Stimulated activated naive CD8-positive, alpha-beta T cell treated with anti-CD3 and anti-CD28 coated beads, Interleukin-15, amount 100 ng/mL, for 72 hours (primary cell): ENCODE data around the gene ZNF66.
"Not testable (repeated sequence)": the region's sequence is repeated elsewhere in the genome, so short reads cannot be mapped to it uniquely, and the experiment has no call there.

ENCODE experiments used
- ATAC-seq: fragments of 150-1000 bp; cut with Tn5 transposase; 2 replicates; pipeline ENCODE4 v1.10.0; 2021; ENCODE audit warnings: mild to moderate bottlenecking, moderate library complexity
- DNase-seq, 2 donors: peaks; one replicate each; pipeline ENCODE4 v3.0.0; 2021 to 2022
- H3K27ac Mint-ChIP-seq, 2 donors: one replicate each; pipeline ENCODE4 v1.8.0; 2022; ENCODE audit warnings: mild to moderate bottlenecking in 2 of 2, mixed read lengths in 2 of 2, moderate library complexity in 2 of 2
- H3K27me3 Mint-ChIP-seq: one replicate; pipeline ENCODE4 v1.8.0; 2022; ENCODE audit warnings: mixed read lengths
- H3K4me1 Mint-ChIP-seq: one replicate; pipeline ENCODE4 v1.8.0; 2022; ENCODE audit warnings: mild to moderate bottlenecking, mixed read lengths
- H3K4me3 Mint-ChIP-seq, 2 donors: one replicate each; pipeline ENCODE4 v1.8.0; 2022; ENCODE audit warnings: mild to moderate bottlenecking in 2 of 2, mixed read lengths in 2 of 2, moderate library complexity in 1 of 2
- H3K9me3 Mint-ChIP-seq, 2 donors: one replicate each; pipeline ENCODE4 v1.8.0; 2022; ENCODE audit warnings: mixed read lengths in 2 of 2

The ZNF66 gene

GRCh38 chr19:20776083-20777076 lies at the start of gene ZNF66:
TSS of gene ZNF66 (plus strand) at chr19:20776304. CDS start at chr19:20776448, 144 bp downstream.
- peaks cover 12 to 22% of the 10 kb centered on the region in 2 donors for H3K9me3 Mint-ChIP-seq
- peak within 1 kb of the TSS; percentile 97 for H3K27ac Mint-ChIP-seq
- H3K27me3 Mint-ChIP-seq, result no peaks in the 10 kb centered on the region
- peak; percentile 99 for ATAC-seq
- DNase-seq, result peak; percentile 91 to 97
- H3K4me1 Mint-ChIP-seq, result peaks cover 19% of the 10 kb centered on the region
- H3K4me3 Mint-ChIP-seq, result peak within 1 kb of the TSS; percentile 95 to 98

DNA sequence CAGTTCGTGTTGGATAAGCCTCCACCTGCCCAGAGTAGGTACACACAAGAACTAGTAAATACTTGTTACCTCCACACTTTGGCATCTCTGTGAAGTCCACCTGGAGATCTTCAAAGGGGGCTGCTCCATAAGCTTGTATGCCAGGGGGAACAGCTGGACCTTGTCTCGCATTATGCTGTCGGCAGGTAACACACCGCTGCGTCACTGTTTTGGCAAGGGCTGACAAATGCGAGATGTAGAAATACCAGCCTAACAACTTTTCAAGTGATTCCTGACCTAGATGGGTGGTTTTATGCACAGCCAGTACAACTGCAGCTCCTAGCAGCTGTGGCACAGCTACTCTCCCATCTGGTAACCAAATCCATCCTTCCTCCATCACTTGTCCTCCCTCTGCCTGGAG lies 25.9 kb upstream of the ZNF66 start:
- not testable (repeated sequence) for H3K27ac Mint-ChIP-seq, H3K4me1 Mint-ChIP-seq, ATAC-seq, H3K27me3 Mint-ChIP-seq, DNase-seq, H3K4me3 Mint-ChIP-seq
- H3K9me3 Mint-ChIP-seq, result peaks cover 4 to 32% of the 10 kb centered on the region in 2 donors

- not testable (repeated sequence) for ATAC-seq, H3K27ac Mint-ChIP-seq, DNase-seq, H3K4me3 Mint-ChIP-seq, H3K27me3 Mint-ChIP-seq, H3K4me1 Mint-ChIP-seq
- peaks cover 4 to 32% of the 10 kb centered on the region in 2 donors for H3K9me3 Mint-ChIP-seq
Measured at GRCh38 chr19:20752291-20752690, 23.8 kb upstream of the ZNF66 start.

- peaks cover 32 to 64% of the 10 kb centered on the region in 2 donors for H3K9me3 Mint-ChIP-seq
- not testable (repeated sequence) for H3K27me3 Mint-ChIP-seq, DNase-seq, H3K4me1 Mint-ChIP-seq, H3K4me3 Mint-ChIP-seq, H3K27ac Mint-ChIP-seq, ATAC-seq
Measured at GRCh38 chr19:20769225-20769736, 6.8 kb upstream of the ZNF66 start.

DNA sequence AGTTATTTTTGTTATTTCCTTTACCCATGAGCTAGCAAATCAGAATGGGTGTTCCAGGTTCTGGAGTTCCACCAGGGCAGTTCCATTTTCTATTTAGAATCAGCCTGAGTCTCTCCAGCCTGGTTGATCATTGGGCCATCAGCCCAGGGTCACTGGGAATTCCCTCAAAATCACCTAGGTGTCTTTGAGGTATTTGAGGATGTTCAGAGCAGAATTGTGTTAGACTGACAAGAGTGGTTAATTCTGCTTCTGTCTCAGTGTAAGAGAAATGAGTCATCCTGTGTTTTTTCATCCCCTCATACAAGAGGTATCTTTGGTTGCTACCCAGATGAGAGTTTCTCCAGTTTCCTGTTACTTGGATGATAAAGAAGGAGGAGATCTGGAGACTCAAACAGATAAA lies 11.7 kb downstream of the ZNF66 start:
- DNase-seq (peak in 1 of 2 donors; percentile 34), ATAC-seq (peak; percentile 84)
- H3K4me3 Mint-ChIP-seq, result no peak overlapping the region
- no peaks in the 10 kb centered on the region for H3K4me1 Mint-ChIP-seq
- peaks cover 33 to 40% of the 10 kb centered on the region in 2 donors for H3K9me3 Mint-ChIP-seq
- no peaks in the 10 kb centered on the region for H3K27me3 Mint-ChIP-seq
- H3K27ac Mint-ChIP-seq, result no peak overlapping the region

DNA sequence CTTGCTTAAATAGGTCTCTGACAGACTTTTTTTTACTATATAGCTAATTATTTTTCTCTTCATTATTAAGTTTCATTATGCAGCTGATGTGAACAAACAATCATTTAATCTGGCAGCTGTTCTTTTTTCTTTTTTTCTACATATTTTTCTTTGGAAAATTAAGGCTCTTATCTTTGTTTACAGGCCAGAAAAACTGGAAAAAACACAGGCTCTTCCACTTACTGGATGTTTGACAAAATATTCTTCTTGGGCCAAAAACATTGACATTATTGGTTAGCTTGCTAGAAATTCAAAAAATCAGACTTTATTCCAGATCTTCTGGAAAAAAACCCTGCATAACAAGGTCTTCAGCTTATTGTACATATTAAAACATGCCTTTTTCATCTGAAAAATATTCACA lies 15.7 kb downstream of the ZNF66 start:
- Mint-ChIP-seq H3K4me3 (no peak overlapping the region), H3K9me3 (peaks cover 22 to 24% of the 10 kb centered on the region in 2 donors), H3K27me3 (no peaks in the 10 kb centered on the region), H3K27ac (no peak overlapping the region), H3K4me1 (no peaks in the 10 kb centered on the region)
- ATAC-seq (no peak), DNase-seq (no peak)

GRCh38 chr19:20806311-20807262 lies 30.5 kb downstream of the ZNF66 start:
- DNase-seq, H3K4me3 Mint-ChIP-seq, H3K4me1 Mint-ChIP-seq, H3K27me3 Mint-ChIP-seq, ATAC-seq: not testable (repeated sequence)
- Mint-ChIP-seq H3K27ac (peak overlapping the region in 1 of 2 donors; percentile 27), H3K9me3 (peaks cover 39 to 42% of the 10 kb centered on the region in 2 donors)

DNA sequence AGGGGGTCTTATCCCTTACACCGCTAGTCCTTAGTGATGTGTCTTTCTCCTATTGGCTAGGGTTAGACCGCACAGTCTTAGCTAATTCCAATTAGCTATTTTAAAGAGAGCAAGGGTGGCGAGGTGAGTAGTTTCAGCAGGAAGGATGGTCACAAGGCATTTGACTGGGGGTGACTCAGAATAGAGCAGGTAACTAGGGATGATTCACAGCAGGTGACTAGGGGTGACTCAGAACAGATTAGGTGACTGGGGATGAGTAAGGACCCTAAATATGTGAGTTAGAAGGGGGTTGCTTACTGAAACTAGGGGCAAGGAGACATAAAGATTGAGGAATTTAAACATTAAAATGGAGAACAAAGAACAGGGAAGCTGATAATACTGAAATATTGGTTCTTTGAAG lies 64.3 kb downstream of the ZNF66 start:
- H3K9me3 Mint-ChIP-seq, result peaks cover 33 to 41% of the 10 kb centered on the region in 2 donors
- no peak overlapping the region for H3K4me3 Mint-ChIP-seq
- ATAC-seq (no peak), DNase-seq (no peak)
- no peak overlapping the region for H3K27ac Mint-ChIP-seq
- H3K27me3 Mint-ChIP-seq, result no peaks in the 10 kb centered on the region
- H3K4me1 Mint-ChIP-seq, result no peaks in the 10 kb centered on the region
